ENCODE measurements around the gene UQCRQ.

Gene UQCRQ

DNA sequence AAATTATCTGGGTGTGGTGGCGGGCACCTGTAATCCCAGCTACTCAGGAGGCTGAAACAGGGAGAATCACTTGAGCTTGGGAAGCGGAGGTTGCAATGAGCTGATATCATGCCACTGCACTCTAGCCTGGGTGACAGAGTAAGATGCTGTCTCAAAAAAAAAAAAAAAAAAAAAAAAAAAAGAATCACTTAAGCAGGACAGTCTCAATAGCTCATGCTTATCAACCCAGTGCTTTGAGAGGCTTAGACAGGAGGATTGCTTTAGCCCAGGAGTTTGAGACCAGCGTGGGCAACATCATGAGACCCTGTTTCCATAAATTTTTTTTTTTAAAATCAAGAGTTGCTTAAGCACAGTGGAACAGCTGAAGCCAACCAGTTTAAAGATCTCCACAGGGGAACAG, 49.6 kb downstream of the UQCRQ start:
- DNase-seq (ENCODE audit: low spot score) = no peak

Measured in GM03348 (cell line).